ENCODE results near the gene ATCAY. TPM values are rescaled to one million over a fixed set of nuclear protein-coding genes. Genes with fewer than 3 reads are reported as not detected.

The ATCAY gene
- total and polyA plus RNA-seq, 2 of the 13 experiments (the other 11 are each of a cell fraction or from before 2014, with no cell fraction given) = not detected

- TF ChIP-seq SOX13 (IDR thresholded peaks at IDR 0.05) (no peak), SOX13 (CRISPR knock-in tag; conservative IDR thresholded peaks at IDR 0.05 in 1 of 2, IDR thresholded peaks at IDR 0.05 in 1 of 2) (peak in 1 of 2 experiments; percentile 30; a peak in 1 of 4 replicates), ZNF383 (CRISPR knock-in tag; IDR thresholded peaks at IDR 0.05; ENCODE audit: borderline replicate concordance) (no peak), SRSF4 (IDR thresholded peaks at IDR 0.05; ENCODE audit: low read depth, low read length, poor library complexity, severe bottlenecking) (no peak), HIVEP1 (CRISPR knock-in tag; IDR thresholded peaks at IDR 0.05) (no peak; the same call in none of the 2 replicates), TRIM24 (CRISPR knock-in tag; IDR thresholded peaks at IDR 0.05) (no peak), GTF3A (CRISPR knock-in tag; conservative IDR thresholded peaks at IDR 0.05) (no peak), ZMAT3 (CRISPR knock-in tag; conservative IDR thresholded peaks at IDR 0.05) (no peak), NONO (IDR thresholded peaks at IDR 0.05) (no peak), NONO (CRISPR knock-in tag; conservative IDR thresholded peaks at IDR 0.05) (no peak), SCMH1 (CRISPR knock-in tag; IDR thresholded peaks at IDR 0.05; ENCODE audit: borderline replicate concordance) (no peak), ZNF567 (CRISPR knock-in tag; IDR thresholded peaks at IDR 0.05; ENCODE audit: borderline replicate concordance) (no peak), ZNF556 (CRISPR knock-in tag; IDR thresholded peaks at IDR 0.05; ENCODE audit: borderline replicate concordance) (no peak), RAD21 (CRISPR knock-in tag; IDR thresholded peaks at IDR 0.05) (no peak), EHMT2 (IDR thresholded peaks at IDR 0.05; ENCODE audit: borderline replicate concordance, low read depth, low read length) (no peak), RNF2 (conservative IDR thresholded peaks at IDR 0.05; ENCODE audit: low read depth) (no peak), SETDB1 (CRISPR knock-in tag; IDR thresholded peaks at IDR 0.05; ENCODE audit: borderline replicate concordance) (no peak), ZNF160 (CRISPR knock-in tag; IDR thresholded peaks at IDR 0.05) (no peak), ZNF460 (CRISPR knock-in tag; IDR thresholded peaks at IDR 0.05; ENCODE audit: borderline replicate concordance) (no peak)
- TF ChIP-seq, protein P1, sequence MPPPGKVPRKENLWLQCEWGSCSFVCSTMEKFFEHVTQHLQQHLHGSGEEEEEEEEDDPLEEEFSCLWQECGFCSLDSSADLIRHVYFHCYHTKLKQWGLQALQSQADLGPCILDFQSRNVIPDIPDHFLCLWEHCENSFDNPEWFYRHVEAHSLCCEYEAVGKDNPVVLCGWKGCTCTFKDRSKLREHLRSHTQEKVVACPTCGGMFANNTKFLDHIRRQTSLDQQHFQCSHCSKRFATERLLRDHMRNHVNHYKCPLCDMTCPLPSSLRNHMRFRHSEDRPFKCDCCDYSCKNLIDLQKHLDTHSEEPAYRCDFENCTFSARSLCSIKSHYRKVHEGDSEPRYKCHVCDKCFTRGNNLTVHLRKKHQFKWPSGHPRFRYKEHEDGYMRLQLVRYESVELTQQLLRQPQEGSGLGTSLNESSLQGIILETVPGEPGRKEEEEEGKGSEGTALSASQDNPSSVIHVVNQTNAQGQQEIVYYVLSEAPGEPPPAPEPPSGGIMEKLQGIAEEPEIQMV (CRISPR knock-in tag; IDR thresholded peaks at IDR 0.05; ENCODE audit: low read depth) = no peak
- TF ChIP-seq, protein P2, sequence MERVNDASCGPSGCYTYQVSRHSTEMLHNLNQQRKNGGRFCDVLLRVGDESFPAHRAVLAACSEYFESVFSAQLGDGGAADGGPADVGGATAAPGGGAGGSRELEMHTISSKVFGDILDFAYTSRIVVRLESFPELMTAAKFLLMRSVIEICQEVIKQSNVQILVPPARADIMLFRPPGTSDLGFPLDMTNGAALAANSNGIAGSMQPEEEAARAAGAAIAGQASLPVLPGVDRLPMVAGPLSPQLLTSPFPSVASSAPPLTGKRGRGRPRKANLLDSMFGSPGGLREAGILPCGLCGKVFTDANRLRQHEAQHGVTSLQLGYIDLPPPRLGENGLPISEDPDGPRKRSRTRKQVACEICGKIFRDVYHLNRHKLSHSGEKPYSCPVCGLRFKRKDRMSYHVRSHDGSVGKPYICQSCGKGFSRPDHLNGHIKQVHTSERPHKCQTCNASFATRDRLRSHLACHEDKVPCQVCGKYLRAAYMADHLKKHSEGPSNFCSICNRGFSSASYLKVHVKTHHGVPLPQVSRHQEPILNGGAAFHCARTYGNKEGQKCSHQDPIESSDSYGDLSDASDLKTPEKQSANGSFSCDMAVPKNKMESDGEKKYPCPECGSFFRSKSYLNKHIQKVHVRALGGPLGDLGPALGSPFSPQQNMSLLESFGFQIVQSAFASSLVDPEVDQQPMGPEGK (CRISPR knock-in tag; IDR thresholded peaks at IDR 0.05) = peak; percentile 85
- TF ChIP-seq, protein P3, sequence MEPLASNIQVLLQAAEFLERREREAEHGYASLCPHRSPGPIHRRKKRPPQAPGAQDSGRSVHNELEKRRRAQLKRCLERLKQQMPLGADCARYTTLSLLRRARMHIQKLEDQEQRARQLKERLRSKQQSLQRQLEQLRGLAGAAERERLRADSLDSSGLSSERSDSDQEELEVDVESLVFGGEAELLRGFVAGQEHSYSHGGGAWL (CRISPR knock-in tag; IDR thresholded peaks at IDR 0.05) = no peak
- TF ChIP-seq, protein P4, sequence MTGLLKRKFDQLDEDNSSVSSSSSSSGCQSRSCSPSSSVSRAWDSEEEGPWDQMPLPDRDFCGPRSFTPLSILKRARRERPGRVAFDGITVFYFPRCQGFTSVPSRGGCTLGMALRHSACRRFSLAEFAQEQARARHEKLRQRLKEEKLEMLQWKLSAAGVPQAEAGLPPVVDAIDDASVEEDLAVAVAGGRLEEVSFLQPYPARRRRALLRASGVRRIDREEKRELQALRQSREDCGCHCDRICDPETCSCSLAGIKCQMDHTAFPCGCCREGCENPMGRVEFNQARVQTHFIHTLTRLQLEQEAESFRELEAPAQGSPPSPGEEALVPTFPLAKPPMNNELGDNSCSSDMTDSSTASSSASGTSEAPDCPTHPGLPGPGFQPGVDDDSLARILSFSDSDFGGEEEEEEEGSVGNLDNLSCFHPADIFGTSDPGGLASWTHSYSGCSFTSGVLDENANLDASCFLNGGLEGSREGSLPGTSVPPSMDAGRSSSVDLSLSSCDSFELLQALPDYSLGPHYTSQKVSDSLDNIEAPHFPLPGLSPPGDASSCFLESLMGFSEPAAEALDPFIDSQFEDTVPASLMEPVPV (CRISPR knock-in tag; IDR thresholded peaks at IDR 0.05) = no peak
- TF ChIP-seq, protein P5, sequence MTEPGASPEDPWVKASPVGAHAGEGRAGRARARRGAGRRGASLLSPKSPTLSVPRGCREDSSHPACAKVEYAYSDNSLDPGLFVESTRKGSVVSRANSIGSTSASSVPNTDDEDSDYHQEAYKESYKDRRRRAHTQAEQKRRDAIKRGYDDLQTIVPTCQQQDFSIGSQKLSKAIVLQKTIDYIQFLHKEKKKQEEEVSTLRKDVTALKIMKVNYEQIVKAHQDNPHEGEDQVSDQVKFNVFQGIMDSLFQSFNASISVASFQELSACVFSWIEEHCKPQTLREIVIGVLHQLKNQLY (CRISPR knock-in tag; IDR thresholded peaks at IDR 0.05) = no peak
Measured at GRCh38 chr19:3968556-3969434, 88.3 kb downstream of the ATCAY start (continued).
